Renal cortex interstitium (tissue), 11 donors: ENCODE results near the gene ZNF543. TPM values are rescaled to one million over a fixed set of nuclear protein-coding genes. Genes with fewer than 3 reads are reported as not detected.

Source experiments
- DNase-seq, 11 donors: peaks; one replicate each; pipeline ENCODE4 v3.0.0-alpha.2; 2013; ENCODE audit warnings: low read depth in 9 of 11, low spot score in 4 of 11; ENCODE audit errors: extremely low read depth in 1 of 11
- polyA plus RNA-seq, 3 donors: library from polyadenylated mRNA; unstranded; fragments of 120-200 nt; gene quantifications; one replicate each; pipeline ENCODE4 v1.2.1, GENCODE V29; 2013; ENCODE audit not compliant: insufficient read length in 3 of 3

The ZNF543 gene
- polyA plus RNA-seq, 3 donors: 8.0 to 10.4 (median 8.2) TPM

GRCh38 chr19:57305056-57305455 is 15.2 kb upstream of the ZNF543 start:
- no peak for DNase-seq

- DNase-seq: no peak
Measured at GRCh38 chr19:57308514-57308913, 11.8 kb upstream of the ZNF543 start.

- no peak for DNase-seq
Measured at GRCh38 chr19:57310792-57311191, 9.5 kb upstream of the ZNF543 start.

- no peak for DNase-seq
Measured at GRCh38 chr19:57314146-57314545, 6.1 kb upstream of the ZNF543 start.

- no peak for DNase-seq
Measured at GRCh38 chr19:57317503-57317902, 2.8 kb upstream of the ZNF543 start.

- DNase-seq: peak in 1 of 11 donors; percentile 0
Measured at GRCh38 chr19:57319869-57320179, 448 bp upstream of the ZNF543 start.

GRCh38 chr19:57321116-57321515 is 844 bp downstream of the ZNF543 start:
- DNase-seq: no peak

GRCh38 chr19:57321751-57322150 is 1.5 kb downstream of the ZNF543 start:
- DNase-seq: no peak

GRCh38 chr19:57324992-57325391 is 4.7 kb downstream of the ZNF543 start:
- DNase-seq: no peak

- DNase-seq: no peak
Measured at GRCh38 chr19:57327993-57328392, 7.7 kb downstream of the ZNF543 start.

- no peak for DNase-seq
Measured at GRCh38 chr19:57334191-57334590, 13.9 kb downstream of the ZNF543 start.

GRCh38 chr19:57338877-57339276 is 18.6 kb downstream of the ZNF543 start:
- DNase-seq: no peak

GRCh38 chr19:57342582-57342981 is 22.3 kb downstream of the ZNF543 start:
- no peak for DNase-seq

GRCh38 chr19:57348136-57348535 is 27.9 kb downstream of the ZNF543 start:
- no peak for DNase-seq

- DNase-seq: peak; percentile 80 to 96 (median 89)
Measured at GRCh38 chr19:57350877-57351805, 30.9 kb downstream of the ZNF543 start, which contains the start of gene ZNF304. TSS of gene ZNF304 (plus strand) at chr19:57351271. CDS start at chr19:57351665, 394 bp downstream.

- DNase-seq: no peak
Measured at GRCh38 chr19:57351867-57352266, 31.6 kb downstream of the ZNF543 start.

- DNase-seq: no peak
Measured at GRCh38 chr19:57355916-57356315, 35.6 kb downstream of the ZNF543 start.

- DNase-seq: no peak
Measured at GRCh38 chr19:57357406-57357805, 37.1 kb downstream of the ZNF543 start.

- no peak for DNase-seq
Measured at GRCh38 chr19:57359300-57359699, 39.0 kb downstream of the ZNF543 start.

GRCh38 chr19:57362419-57362818 is 42.1 kb downstream of the ZNF543 start:
- DNase-seq: no peak
